ENCODE results near the gene APBA2.

DNA sequence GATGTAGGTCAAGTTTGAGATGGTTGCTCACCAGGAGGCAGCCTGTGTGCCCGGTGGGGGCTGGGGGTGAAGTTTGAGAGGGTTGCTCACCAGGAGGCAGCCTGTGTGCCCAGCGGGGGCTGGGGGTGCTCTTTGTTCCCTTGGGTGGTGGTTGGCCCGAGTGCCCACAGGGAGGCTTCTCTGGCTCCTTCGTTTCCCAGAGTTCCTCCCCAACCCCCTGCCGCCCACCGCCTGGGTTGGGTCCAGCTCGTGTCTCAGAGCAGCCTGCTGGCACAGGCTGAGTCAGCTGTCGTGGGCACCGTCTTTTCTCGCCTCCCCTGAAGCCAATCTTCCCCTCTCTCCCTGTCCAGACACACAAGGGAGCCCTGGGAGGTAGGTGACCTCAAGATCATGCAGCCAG, 3.1 kb downstream of the APBA2 start:
- TF ChIP-seq, protein P1, sequence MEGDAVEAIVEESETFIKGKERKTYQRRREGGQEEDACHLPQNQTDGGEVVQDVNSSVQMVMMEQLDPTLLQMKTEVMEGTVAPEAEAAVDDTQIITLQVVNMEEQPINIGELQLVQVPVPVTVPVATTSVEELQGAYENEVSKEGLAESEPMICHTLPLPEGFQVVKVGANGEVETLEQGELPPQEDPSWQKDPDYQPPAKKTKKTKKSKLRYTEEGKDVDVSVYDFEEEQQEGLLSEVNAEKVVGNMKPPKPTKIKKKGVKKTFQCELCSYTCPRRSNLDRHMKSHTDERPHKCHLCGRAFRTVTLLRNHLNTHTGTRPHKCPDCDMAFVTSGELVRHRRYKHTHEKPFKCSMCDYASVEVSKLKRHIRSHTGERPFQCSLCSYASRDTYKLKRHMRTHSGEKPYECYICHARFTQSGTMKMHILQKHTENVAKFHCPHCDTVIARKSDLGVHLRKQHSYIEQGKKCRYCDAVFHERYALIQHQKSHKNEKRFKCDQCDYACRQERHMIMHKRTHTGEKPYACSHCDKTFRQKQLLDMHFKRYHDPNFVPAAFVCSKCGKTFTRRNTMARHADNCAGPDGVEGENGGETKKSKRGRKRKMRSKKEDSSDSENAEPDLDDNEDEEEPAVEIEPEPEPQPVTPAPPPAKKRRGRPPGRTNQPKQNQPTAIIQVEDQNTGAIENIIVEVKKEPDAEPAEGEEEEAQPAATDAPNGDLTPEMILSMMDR (conservative IDR thresholded peaks at IDR 0.05; ENCODE audit: low read length): no peak
- no peak for TF ChIP-seq EZH2phosphoT487 (IDR thresholded peaks at IDR 0.05; ENCODE audit: borderline replicate concordance, low read depth, low read length)

All from OCI-LY7 (cell line).